Upper lobe of right lung (tissue), 1 donor: ENCODE data around the gene PROZ. TPM values are rescaled to one million over a fixed set of nuclear protein-coding genes. Genes with fewer than 3 reads are reported as not detected.

ENCODE experiments used
- ATAC-seq: fragments of 200-7000 bp; cut with Tn5 transposase; one replicate; pipeline ENCODE4 v1.9.1; 2020; ENCODE audit warnings: mild to moderate bottlenecking, moderate library complexity
- DNase-seq: peaks from one replicate; pipeline ENCODE4 v3.0.0-alpha.2; 2020
- H3K27ac ChIP-seq: fragments of 200-600 bp; one replicate; pipeline ENCODE4 v1.8.0; 2022
- H3K27me3 ChIP-seq: fragments of 200-600 bp; one replicate; pipeline ENCODE4 v1.8.0; 2022; ENCODE audit warnings: mild to moderate bottlenecking
- H3K36me3 ChIP-seq: fragments of 200-600 bp; one replicate; pipeline ENCODE4 v1.8.0; 2022
- H3K4me1 ChIP-seq: fragments of 200-600 bp; one replicate; pipeline ENCODE4 v1.8.0; 2022
- H3K4me3 ChIP-seq: fragments of 200-600 bp; one replicate; pipeline ENCODE4 v1.8.0; 2022; ENCODE audit warnings: mild to moderate bottlenecking
- H3K9me3 ChIP-seq: fragments of 200-600 bp; one replicate; pipeline ENCODE4 v1.8.0; 2022
- intact Hi-C: fragments of 100-400 bp; cut with DNase I; formaldehyde crosslinking; loops from one replicate; pipeline ENCODE4 v1.11.0; 2022
- total RNA-seq: library from RNA; stranded (reverse); fragmentation: NEBNext Ultra II Directional; extraction: Animal tissue kit (Norgen Biotek cat#: 25700); gene quantifications from one replicate; pipeline ENCODE4 v1.2.1, GENCODE V29; 2021
- TF ChIP-seq, protein P1 (sequence below): fragments of 200-600 bp; IDR thresholded peaks from one replicate; pipeline ENCODE4 v1.8.0; 2022; ENCODE audit warnings: antibody characterized with exemption
- donor health status: DM: no; HTN: yes; CAD: no; lungs with severe emphysema.

PROZ gene
- total RNA-seq, 1 donor from 2014 or later = not detected

DNA sequence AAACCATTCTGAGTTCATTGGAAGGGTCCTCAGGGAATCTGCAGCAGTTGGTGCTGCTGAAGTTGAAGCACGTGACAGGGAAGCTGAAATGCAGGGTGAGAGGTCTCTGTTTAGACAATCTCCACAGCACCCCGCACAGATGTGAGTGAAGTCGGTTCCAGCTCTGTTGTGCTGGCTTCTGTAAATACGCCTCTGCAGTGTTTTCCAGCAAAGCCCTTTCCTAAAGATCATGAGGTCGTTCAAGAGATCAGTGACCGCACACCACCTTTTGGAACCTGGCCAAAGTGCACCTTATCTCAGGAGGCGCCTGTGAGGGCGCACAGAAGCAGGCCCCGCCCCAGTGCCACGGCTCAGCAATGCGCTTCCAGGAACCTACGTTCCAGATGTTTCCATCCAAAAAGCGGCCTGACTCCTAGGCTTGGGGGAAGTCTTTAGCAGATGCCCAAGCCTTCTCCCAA, 61.7 kb downstream of the PROZ start:
- H3K4me3 ChIP-seq = no peak overlapping the region
- H3K27ac ChIP-seq = no peak overlapping the region
- TF ChIP-seq, protein P1, sequence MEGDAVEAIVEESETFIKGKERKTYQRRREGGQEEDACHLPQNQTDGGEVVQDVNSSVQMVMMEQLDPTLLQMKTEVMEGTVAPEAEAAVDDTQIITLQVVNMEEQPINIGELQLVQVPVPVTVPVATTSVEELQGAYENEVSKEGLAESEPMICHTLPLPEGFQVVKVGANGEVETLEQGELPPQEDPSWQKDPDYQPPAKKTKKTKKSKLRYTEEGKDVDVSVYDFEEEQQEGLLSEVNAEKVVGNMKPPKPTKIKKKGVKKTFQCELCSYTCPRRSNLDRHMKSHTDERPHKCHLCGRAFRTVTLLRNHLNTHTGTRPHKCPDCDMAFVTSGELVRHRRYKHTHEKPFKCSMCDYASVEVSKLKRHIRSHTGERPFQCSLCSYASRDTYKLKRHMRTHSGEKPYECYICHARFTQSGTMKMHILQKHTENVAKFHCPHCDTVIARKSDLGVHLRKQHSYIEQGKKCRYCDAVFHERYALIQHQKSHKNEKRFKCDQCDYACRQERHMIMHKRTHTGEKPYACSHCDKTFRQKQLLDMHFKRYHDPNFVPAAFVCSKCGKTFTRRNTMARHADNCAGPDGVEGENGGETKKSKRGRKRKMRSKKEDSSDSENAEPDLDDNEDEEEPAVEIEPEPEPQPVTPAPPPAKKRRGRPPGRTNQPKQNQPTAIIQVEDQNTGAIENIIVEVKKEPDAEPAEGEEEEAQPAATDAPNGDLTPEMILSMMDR = no peak
- H3K4me1 ChIP-seq = peaks cover 19% of the 10 kb centered on the region
- intact Hi-C loops = no loop called here
- no peaks in the 10 kb centered on the region for H3K27me3 ChIP-seq
- peaks cover 41% of the 10 kb centered on the region for H3K36me3 ChIP-seq
- DNase-seq = peak; percentile 73
- ATAC-seq = peak; percentile 58
- no peaks in the 10 kb centered on the region for H3K9me3 ChIP-seq

DNA sequence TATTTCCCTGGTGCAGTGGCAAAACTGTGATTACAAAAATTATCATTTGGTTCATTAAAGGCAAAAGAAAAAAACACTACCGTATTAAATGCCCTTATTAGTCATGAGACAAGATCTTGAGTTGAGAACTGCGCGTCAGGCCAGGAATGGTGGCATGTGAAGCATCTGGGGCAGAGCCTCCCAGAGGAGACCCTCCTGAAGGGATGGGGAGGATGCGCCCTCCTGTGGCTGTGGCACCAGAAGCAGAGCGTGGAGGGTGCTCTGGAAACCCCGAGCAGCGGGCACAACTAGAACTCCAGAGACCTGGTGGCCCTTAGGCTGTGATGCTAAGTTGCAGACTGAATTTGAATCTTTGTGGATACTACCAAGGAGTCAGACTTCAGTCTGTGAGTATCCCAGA, 62.4 kb downstream of the PROZ start:
- TF ChIP-seq, protein P1 = peak; percentile 11
- Histone ChIP-seq H3K27me3 (no peaks in the 10 kb centered on the region), H3K4me3 (no peak overlapping the region), H3K4me1 (peaks cover 19% of the 10 kb centered on the region), H3K9me3 (no peaks in the 10 kb centered on the region), H3K36me3 (peaks cover 48% of the 10 kb centered on the region), H3K27ac (no peak overlapping the region)
- intact Hi-C loops = no loop called here
- ATAC-seq = peak; percentile 13
- no peak for DNase-seq

Other genes starting within 250 kb of the PROZ start
- 69.7 TPM for gene MCF2L, start 189.4 kb upstream of the PROZ start, total RNA-seq
- 0.61 TPM for gene F7, start 52.9 kb upstream of the PROZ start, total RNA-seq
- gene F10, start 35.8 kb upstream of the PROZ start, total RNA-seq = 7.9 TPM
- gene PCID2, start 50.0 kb downstream of the PROZ start, total RNA-seq = 41.5 TPM
- 57.0 TPM for gene CUL4A, start 51.0 kb downstream of the PROZ start, total RNA-seq
- gene LAMP1, start 138.6 kb downstream of the PROZ start, total RNA-seq = 332 TPM
- 6.1 TPM for gene GRTP1, start 205.5 kb downstream of the PROZ start, total RNA-seq